HG03175 (cell line): Measurements from ENCODE around the gene TRIM25.

Source experiments
- ATAC-seq: cut with Tn5 transposase; IDR thresholded peaks from one replicate; pipeline ENCODE4 v1.9.1; 2021; ENCODE audit warnings: mild to moderate bottlenecking, moderate library complexity; ENCODE audit not compliant: unreplicated experiment

TRIM25 gene

GRCh38 chr17:56868716-56869115, 45.1 kb downstream of the TRIM25 start:
- no peak for ATAC-seq

GRCh38 chr17:56867948-56868376, 45.9 kb downstream of the TRIM25 start:
- ATAC-seq, result no peak

- no peak for ATAC-seq
These were observed 47.4 kb downstream of the TRIM25 start for GRCh38 chr17:56866496-56866895.

DNA sequence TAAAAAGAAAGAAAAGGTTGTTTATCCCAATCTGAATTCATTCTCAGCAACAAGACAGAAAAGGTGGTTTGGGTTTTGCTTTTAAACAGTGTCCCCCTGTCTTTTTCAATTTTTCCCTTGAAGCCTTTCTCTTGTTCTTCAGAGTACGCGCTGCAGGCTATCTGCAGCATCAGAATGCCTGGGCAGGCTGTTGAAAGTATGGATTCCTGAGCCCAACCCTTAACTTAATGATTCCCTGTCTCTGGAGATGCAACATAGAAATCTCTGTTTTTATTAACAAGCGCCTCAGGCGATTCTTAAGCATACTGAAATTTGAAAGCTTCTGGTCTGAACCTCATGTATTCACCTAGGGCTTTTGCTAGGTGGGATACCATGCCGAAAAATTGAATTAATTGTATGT, 47.8 kb downstream of the TRIM25 start:
- no peak for ATAC-seq

- ATAC-seq, result no peak
These were observed 49.9 kb downstream of the TRIM25 start for GRCh38 chr17:56863974-56864373.

DNA sequence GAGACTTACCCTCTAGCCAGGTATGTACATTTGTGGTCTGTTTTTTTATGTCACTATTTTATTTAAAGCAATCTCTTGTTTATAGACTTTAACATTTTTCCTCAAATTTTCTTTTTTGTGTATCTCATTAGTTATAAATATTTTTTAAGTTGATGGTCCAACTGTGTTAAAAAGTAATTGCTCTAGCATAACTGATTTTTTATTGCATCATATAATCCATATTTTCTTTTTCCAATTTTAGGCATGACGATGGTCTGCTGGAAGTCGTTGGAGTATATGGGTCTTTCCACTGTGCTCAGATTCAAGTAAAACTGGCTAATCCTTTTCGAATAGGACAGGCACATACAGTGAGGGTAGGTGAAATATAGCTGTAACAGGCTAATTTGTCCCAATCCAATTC, 52.0 kb downstream of the TRIM25 start:
- no peak for ATAC-seq

DNA sequence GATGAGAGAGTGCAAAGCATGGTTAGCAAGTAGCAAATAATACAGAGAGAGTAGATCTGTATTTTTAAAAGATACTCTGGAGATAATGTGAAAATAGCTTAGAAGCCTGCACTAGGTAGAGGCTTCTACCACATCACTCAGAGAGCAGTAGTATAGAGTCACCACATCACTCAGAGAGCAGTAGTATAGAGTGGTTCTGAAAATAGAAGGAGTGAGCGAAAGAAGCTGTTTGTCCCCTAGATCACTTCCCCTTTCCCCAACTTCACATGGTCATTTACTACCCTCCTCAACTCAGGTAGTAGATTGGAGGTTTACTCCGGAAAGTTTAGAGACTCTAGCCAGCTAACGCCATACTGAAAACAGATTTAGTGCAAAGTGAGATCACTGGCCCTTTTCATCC, 62.8 kb downstream of the TRIM25 start:
- no peak for ATAC-seq

- no peak for ATAC-seq
These were observed 63.3 kb downstream of the TRIM25 start for GRCh38 chr17:56850591-56850990.

GRCh38 chr17:56849131-56849530, 64.7 kb downstream of the TRIM25 start:
- no peak for ATAC-seq

GRCh38 chr17:56847106-56847505, 66.7 kb downstream of the TRIM25 start:
- no peak for ATAC-seq

DNA sequence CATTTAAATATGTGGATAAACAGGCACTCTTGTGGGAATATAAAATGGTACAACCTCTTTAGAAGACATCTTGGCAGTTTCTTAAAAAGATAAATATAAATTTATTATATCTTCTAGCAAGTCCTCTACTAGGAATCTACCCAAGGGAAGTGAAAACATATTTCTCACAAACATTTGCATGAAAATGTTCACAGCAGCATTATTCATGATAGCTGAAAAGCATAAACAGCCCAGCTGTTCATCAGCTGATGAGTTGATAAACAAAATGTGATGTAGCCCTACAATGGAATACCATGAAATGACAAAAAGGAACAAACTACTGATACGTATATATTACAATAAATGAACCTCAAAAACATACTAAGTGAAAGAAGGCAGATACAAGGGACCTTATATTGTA, 67.9 kb downstream of the TRIM25 start:
- ATAC-seq, result no peak

- no peak for ATAC-seq
These were observed 71.3 kb downstream of the TRIM25 start for GRCh38 chr17:56842577-56842976.

DNA sequence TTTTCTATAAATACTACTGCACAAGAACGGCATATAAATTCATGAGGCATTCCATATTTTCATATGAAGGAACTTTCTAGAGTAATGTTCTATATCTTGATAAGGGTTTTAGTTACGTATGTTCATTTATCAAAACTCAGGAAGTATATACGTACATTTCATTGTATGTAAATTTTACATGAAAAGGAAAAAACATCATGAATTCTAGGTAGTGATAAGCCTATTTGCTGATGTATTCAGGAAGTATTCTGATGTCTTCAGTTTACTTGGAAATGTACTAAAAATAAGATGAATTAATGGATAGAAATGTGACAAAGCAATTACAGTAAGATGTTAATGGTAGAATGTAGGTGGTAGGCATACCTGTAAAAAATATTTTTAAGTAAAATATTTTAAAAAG, 75.2 kb downstream of the TRIM25 start:
- ATAC-seq, result no peak
